ENCODE data around the gene TMC7.
A peak's percentile ranks its signal among the peaks of the same experiment; 100 is the strongest.

The TMC7 gene

GRCh38 chr16:18958621-18959029 lies 25.1 kb upstream of the TMC7 start:
- TF ChIP-seq CTCF (IDR thresholded peaks at IDR 0.05; ENCODE audit: low read depth, low read length, missing control alignments): no peak
- H3K4me3 ChIP-seq (ENCODE audit: low read depth, low read length): no peak overlapping the region
- no peak for DNase-seq (ENCODE audit: low read depth)

DNA sequence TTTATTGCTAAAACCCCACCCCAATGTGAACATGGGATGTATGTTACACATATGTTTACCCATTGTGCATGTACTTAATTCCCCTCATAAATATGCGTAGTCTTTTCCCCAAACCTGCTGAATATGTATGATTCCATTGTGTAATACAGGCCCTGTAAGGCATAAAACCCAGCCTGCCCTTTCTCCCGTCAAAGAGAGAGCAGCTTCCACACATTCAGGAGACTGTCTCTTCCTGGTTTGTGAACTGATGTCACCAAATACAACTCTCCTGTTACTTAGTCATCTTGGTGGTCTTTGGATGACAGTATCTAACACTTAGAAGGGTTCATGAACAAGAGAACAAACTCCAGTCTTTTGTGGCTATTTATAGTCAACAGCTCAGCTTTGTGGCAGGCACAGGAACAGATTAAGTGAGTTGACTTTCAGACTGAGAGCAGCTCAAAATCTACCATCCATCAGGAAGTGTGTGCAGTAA lies 24.7 kb upstream of the TMC7 start:
- TF ChIP-seq CTCF (IDR thresholded peaks at IDR 0.05; ENCODE audit: low read depth, low read length, missing control alignments): no peak
- no peak for DNase-seq (ENCODE audit: low read depth)
- H3K4me3 ChIP-seq (ENCODE audit: low read depth, low read length): no peak overlapping the region

GRCh38 chr16:18965555-18965954 lies 18.2 kb upstream of the TMC7 start:
- H3K4me3 ChIP-seq (ENCODE audit: low read depth, low read length): no peak overlapping the region
- no peak for TF ChIP-seq CTCF (IDR thresholded peaks at IDR 0.05; ENCODE audit: low read depth, low read length, missing control alignments)
- DNase-seq (ENCODE audit: low read depth): no peak

GRCh38 chr16:18966791-18967190 lies 16.9 kb upstream of the TMC7 start:
- DNase-seq (ENCODE audit: low read depth): no peak
- no peak overlapping the region for H3K4me3 ChIP-seq (ENCODE audit: low read depth, low read length)
- TF ChIP-seq CTCF (IDR thresholded peaks at IDR 0.05; ENCODE audit: low read depth, low read length, missing control alignments): no peak

GRCh38 chr16:18969050-18969854 lies 14.5 kb upstream of the TMC7 start:
- H3K4me3 ChIP-seq (ENCODE audit: low read depth, low read length): no peak overlapping the region; the same call in 1 of the 2 replicates
- peak; percentile 87 for TF ChIP-seq CTCF (IDR thresholded peaks at IDR 0.05; ENCODE audit: low read depth, low read length, missing control alignments)

DNA sequence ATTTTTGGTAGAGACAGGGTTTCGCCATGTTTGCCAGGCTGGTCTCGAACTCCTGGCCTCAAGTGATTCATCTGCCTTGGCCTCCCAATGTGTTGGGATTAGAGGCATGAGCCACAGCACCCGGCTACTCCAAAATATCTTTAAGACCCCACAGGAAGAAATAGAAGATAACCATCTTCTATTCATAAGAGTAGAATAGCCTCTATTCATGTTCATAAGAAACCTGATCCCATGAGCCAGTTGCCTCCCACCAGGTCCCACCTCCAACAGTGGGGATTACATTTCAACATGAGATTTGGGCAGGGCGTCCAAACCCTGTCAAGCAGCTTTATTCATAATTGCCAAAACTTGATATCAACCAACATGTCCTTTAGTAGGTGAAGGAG lies 13.9 kb upstream of the TMC7 start:
- H3K4me3 ChIP-seq (ENCODE audit: low read depth, low read length): no peak overlapping the region
- TF ChIP-seq CTCF (IDR thresholded peaks at IDR 0.05; ENCODE audit: low read depth, low read length, missing control alignments): no peak
- no peak for DNase-seq (ENCODE audit: low read depth)

More at GRCh38 chr16:18969050-18969854, 14.5 kb upstream of the TMC7 start:
- DNase-seq (ENCODE audit: low read depth): no peak

DNA sequence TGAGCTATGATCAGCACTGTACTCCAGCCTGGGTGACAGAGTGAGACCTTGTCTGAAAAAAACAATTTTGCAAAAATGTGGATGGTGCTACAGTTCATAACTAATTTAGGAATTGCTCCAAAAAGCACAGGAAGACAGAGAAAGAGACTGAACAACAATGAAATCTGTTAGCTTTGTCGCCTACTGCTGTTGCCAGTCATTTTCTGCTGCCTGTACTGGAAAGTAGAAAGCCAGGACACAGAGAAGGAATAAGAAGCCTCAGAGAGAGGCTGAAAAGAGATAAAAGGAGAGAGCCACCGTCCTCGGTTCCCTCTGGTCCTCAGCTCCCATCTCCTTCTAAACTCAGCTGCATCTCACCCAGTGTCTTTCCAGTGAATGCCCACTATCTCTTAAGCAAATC lies 8.6 kb upstream of the TMC7 start:
- H3K4me3 ChIP-seq (ENCODE audit: low read depth, low read length): no peak overlapping the region
- no peak for DNase-seq (ENCODE audit: low read depth)
- TF ChIP-seq CTCF (IDR thresholded peaks at IDR 0.05; ENCODE audit: low read depth, low read length, missing control alignments): no peak

Data from GM12864 (cell line).